Transverse colon (tissue), 4 donors: ENCODE data around the gene RFWD3.

Experiments used
- EP300 ChIP-seq: sonication (generic); formaldehyde crosslinking; IDR thresholded peaks from one replicate; pipeline ENCODE4 v1.6.1; 2017; ENCODE audit warnings: antibody characterized with exemption, low read depth
- POLR2A ChIP-seq: fragments of 450-650 bp; IDR thresholded peaks from one replicate; pipeline ENCODE4 v1.6.1; 2016; ENCODE audit warnings: antibody characterized with exemption, mild to moderate bottlenecking, moderate library complexity
- POLR2AphosphoS5 ChIP-seq, 3 donors: sonication (generic); formaldehyde crosslinking; IDR thresholded peaks; one replicate each; pipeline ENCODE4 v1.6.1; 2016; ENCODE audit warnings: antibody characterized with exemption in 3 of 3
- TF ChIP-seq, protein P1 (sequence below), 5 experiments: fragments of 200-600 bp in 3 of 5; fragments of 450-650 bp in 2 of 5; sonication (generic) in 3 of 5; IDR thresholded peaks; 1 replicate in 2 of 5; 2 replicates in 3 of 5; pipeline ENCODE4 v1.5.1; 2016 to 2017; ENCODE audit warnings: antibody characterized with exemption in 5 of 5, inconsistent platforms in 3 of 5, mild to moderate bottlenecking in 2 of 5, moderate library complexity in 1 of 5

- TF ChIP-seq POLR2AphosphoS5 (IDR thresholded peaks at IDR 0.05): no peak
- TF ChIP-seq, protein P1, sequence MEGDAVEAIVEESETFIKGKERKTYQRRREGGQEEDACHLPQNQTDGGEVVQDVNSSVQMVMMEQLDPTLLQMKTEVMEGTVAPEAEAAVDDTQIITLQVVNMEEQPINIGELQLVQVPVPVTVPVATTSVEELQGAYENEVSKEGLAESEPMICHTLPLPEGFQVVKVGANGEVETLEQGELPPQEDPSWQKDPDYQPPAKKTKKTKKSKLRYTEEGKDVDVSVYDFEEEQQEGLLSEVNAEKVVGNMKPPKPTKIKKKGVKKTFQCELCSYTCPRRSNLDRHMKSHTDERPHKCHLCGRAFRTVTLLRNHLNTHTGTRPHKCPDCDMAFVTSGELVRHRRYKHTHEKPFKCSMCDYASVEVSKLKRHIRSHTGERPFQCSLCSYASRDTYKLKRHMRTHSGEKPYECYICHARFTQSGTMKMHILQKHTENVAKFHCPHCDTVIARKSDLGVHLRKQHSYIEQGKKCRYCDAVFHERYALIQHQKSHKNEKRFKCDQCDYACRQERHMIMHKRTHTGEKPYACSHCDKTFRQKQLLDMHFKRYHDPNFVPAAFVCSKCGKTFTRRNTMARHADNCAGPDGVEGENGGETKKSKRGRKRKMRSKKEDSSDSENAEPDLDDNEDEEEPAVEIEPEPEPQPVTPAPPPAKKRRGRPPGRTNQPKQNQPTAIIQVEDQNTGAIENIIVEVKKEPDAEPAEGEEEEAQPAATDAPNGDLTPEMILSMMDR (IDR thresholded peaks at IDR 0.05): no peak
- TF ChIP-seq POLR2A: no peak
- no peak for TF ChIP-seq EP300
Observed at GRCh38 chr16:74641969-74642368, 24.7 kb downstream of the RFWD3 start.
